ENCODE measurements around the gene ARHGAP26. TPM values are rescaled to one million over a fixed set of nuclear protein-coding genes. Genes with fewer than 3 reads are reported as not detected.

Gene ARHGAP26
- total and polyA plus RNA-seq, 2 donors (not counting 3 experiments of a cell fraction or from before 2014, with no cell fraction given): 3.1 to 16.2 TPM

- dilution Hi-C loops (cut with MboI; ENCODE audit: extremely low pct_ligation_motif_present, low sequenced_read_pairs): no loop called here
Observed at GRCh38 chr5:143245929-143246561, 475.9 kb downstream of the ARHGAP26 start.

More at GRCh38 chr5:143245929-143246561, 475.9 kb downstream of the ARHGAP26 start:
- ChIA-PET POLR2A (no interaction called here), CTCF (interaction anchor here (1.0 to 1.8 kb wide), 4 partner anchors 21 to 158 kb away, joined by 3 to 7 read pairs (median 3); no protein-coding TSS in a partner anchor)
- no peaks in the 10 kb centered on the region for H3K9me1 ChIP-seq (replicated peaks; ENCODE audit: control insufficient read depth, extremely low read depth, insufficient read depth, low read length)
- FAIRE-seq: peak; percentile 68
- H3K27ac ChIP-seq (ENCODE audit: insufficient read depth, low read depth, low read length): no peak overlapping the region
- H3K9ac ChIP-seq (replicated peaks; ENCODE audit: extremely low read depth, insufficient read depth, low read length): no peak overlapping the region
- no peak overlapping the region for H3K4me3 ChIP-seq (replicated peaks in 1 of 3; ENCODE audit: insufficient read depth in 1 of 3, low read depth in 1 of 3, low read length in 3 of 3)
- H3K79me2 ChIP-seq (ENCODE audit: control insufficient read depth, insufficient read depth, low read length): no peaks in the 10 kb centered on the region
- no TSS peak for BruUV-seq (replicated peaks)
- no peaks in the 10 kb centered on the region for H3K9me3 ChIP-seq (replicated peaks; ENCODE audit: control insufficient read depth, insufficient read depth, low read length)
- H3K4me1 ChIP-seq (ENCODE audit: control insufficient read depth, extremely low read depth, insufficient read depth, low read length): peaks cover 30% of the 10 kb centered on the region
- H3K36me3 ChIP-seq (ENCODE audit: control insufficient read depth in 2 of 2, extremely low read depth in 1 of 2, insufficient read depth in 2 of 2, low read length in 2 of 2): no peaks in the 10 kb centered on the region
- H3K4me2 ChIP-seq (ENCODE audit: insufficient read depth, low read length): no peak overlapping the region
- peak; percentile 41 for DNase-seq (ENCODE audit: low read depth, low spot score)
- intact Hi-C loops (cut with micrococcal nuclease): loop anchor here (2.0 kb wide), 2 partner anchors 25 to 67 kb away; no protein-coding TSS in a partner anchor
- no peaks in the 10 kb centered on the region for H4K20me1 ChIP-seq (replicated peaks; ENCODE audit: control insufficient read depth, extremely low read depth, insufficient read depth, low read length)
- H3K27me3 ChIP-seq (ENCODE audit: control insufficient read depth in 2 of 2, insufficient read depth in 2 of 2, low read length in 2 of 2): no peaks in the 10 kb centered on the region
- TF ChIP-seq POLR2AphosphoS5 (IDR thresholded peaks at IDR 0.05; ENCODE audit: insufficient read depth, low read depth, low read length): no peak
- no peak for TF ChIP-seq EZH2 (IDR thresholded peaks at IDR 0.05; ENCODE audit: borderline replicate concordance, low read depth, low read length, severe bottlenecking)
- TF ChIP-seq CTCF (IDR thresholded peaks at IDR 0.05; ENCODE audit: extremely low read depth in 1 of 2, insufficient read depth in 1 of 2, low read depth in 1 of 2, low read length in 2 of 2): no peak
- peak; percentile 58 for TF ChIP-seq JUN (IDR thresholded peaks at IDR 0.05; ENCODE audit: borderline replicate concordance, insufficient read depth, insufficient read length, low read depth)
- no peak for TF ChIP-seq MAX (IDR thresholded peaks at IDR 0.05; ENCODE audit: insufficient read depth, insufficient read length)
- no peak for TF ChIP-seq MYC (IDR thresholded peaks at IDR 0.05; ENCODE audit: low read depth, low read length)
- TF ChIP-seq FOS (IDR thresholded peaks at IDR 0.05; ENCODE audit: borderline replicate concordance, insufficient read depth, low read length): peak; percentile 94
- TF ChIP-seq POLR2A (IDR thresholded peaks at IDR 0.05; ENCODE audit: low read depth, low read length): no peak
- no peak for TF ChIP-seq GATA2 (IDR thresholded peaks at IDR 0.05; ENCODE audit: insufficient read depth, insufficient read length, low read depth, low read length)
- no peak overlapping the region for H2AFZ ChIP-seq (ENCODE audit: low read depth, low read length)
